Measurements from ENCODE around the gene CEP95.
A peak's percentile ranks its signal among the peaks of the same experiment; 100 is the strongest.

CEP95 gene

GRCh38 chr17:64506201-64506575 lies 589 bp upstream of the CEP95 start, which contains the start of gene DDX5:
DDX5 (minus strand) TSS chr17:64506289; CDS start chr17:64506119, 170 bp downstream.
- TF ChIP-seq JUND (IDR thresholded peaks at IDR 0.05; ENCODE audit: low read depth), result no peak
- in situ Hi-C loops (cut with HindIII; ENCODE audit: low pct_unique_long_range_greater_than_20kb, low sequenced_read_pairs), result no loop called here
- DNase-seq (ENCODE audit: low read depth in 1 of 2, low spot score in 1 of 2), result peak; percentile 92 to 100

GRCh38 chr17:64507413-64507782 lies 621 bp downstream of the CEP95 start:
- in situ Hi-C loops (cut with HindIII; ENCODE audit: low pct_unique_long_range_greater_than_20kb, low sequenced_read_pairs), result no loop called here
- TF ChIP-seq JUND (IDR thresholded peaks at IDR 0.05; ENCODE audit: low read depth), result no peak
- peak; percentile 64 to 86 for DNase-seq (ENCODE audit: low read depth in 1 of 2, low spot score in 1 of 2)

- TF ChIP-seq JUND (IDR thresholded peaks at IDR 0.05; ENCODE audit: low read depth), result no peak
- in situ Hi-C loops (cut with HindIII; ENCODE audit: low pct_unique_long_range_greater_than_20kb, low sequenced_read_pairs), result no loop called here
- DNase-seq (ENCODE audit: low read depth in 1 of 2, low spot score in 1 of 2), result no peak
These were observed 1.9 kb downstream of the CEP95 start for GRCh38 chr17:64508683-64509082.

GRCh38 chr17:64509179-64509578 lies 2.4 kb downstream of the CEP95 start:
- in situ Hi-C loops (cut with HindIII; ENCODE audit: low pct_unique_long_range_greater_than_20kb, low sequenced_read_pairs), result no loop called here
- no peak for TF ChIP-seq JUND (IDR thresholded peaks at IDR 0.05; ENCODE audit: low read depth)
- DNase-seq (ENCODE audit: low read depth in 1 of 2, low spot score in 1 of 2), result no peak

GRCh38 chr17:64515419-64515818 lies 8.6 kb downstream of the CEP95 start:
- no peak for TF ChIP-seq JUND (IDR thresholded peaks at IDR 0.05; ENCODE audit: low read depth)
- in situ Hi-C loops (cut with HindIII; ENCODE audit: low pct_unique_long_range_greater_than_20kb, low sequenced_read_pairs), result no loop called here
- DNase-seq (ENCODE audit: low read depth in 1 of 2, low spot score in 1 of 2), result no peak

- DNase-seq (ENCODE audit: low read depth in 1 of 2, low spot score in 1 of 2), result no peak
- TF ChIP-seq JUND (IDR thresholded peaks at IDR 0.05; ENCODE audit: low read depth), result no peak
- in situ Hi-C loops (cut with HindIII; ENCODE audit: low pct_unique_long_range_greater_than_20kb, low sequenced_read_pairs), result no loop called here
These were observed 9.1 kb downstream of the CEP95 start for GRCh38 chr17:64515829-64516228.

- no peak for DNase-seq (ENCODE audit: low read depth in 1 of 2, low spot score in 1 of 2)
- no peak for TF ChIP-seq JUND (IDR thresholded peaks at IDR 0.05; ENCODE audit: low read depth)
- in situ Hi-C loops (cut with HindIII; ENCODE audit: low pct_unique_long_range_greater_than_20kb, low sequenced_read_pairs), result no loop called here
These were observed 12.8 kb downstream of the CEP95 start for GRCh38 chr17:64519601-64520000.

GRCh38 chr17:64520359-64520758 lies 13.6 kb downstream of the CEP95 start:
- no peak for TF ChIP-seq JUND (IDR thresholded peaks at IDR 0.05; ENCODE audit: low read depth)
- no peak for DNase-seq (ENCODE audit: low read depth in 1 of 2, low spot score in 1 of 2)

GRCh38 chr17:64527914-64528313 lies 21.1 kb downstream of the CEP95 start:
- no peak for TF ChIP-seq JUND (IDR thresholded peaks at IDR 0.05; ENCODE audit: low read depth)
- in situ Hi-C loops (cut with HindIII; ENCODE audit: low pct_unique_long_range_greater_than_20kb, low sequenced_read_pairs), result no loop called here
- DNase-seq (ENCODE audit: low read depth in 1 of 2, low spot score in 1 of 2), result no peak

More at GRCh38 chr17:64520359-64520758, 13.6 kb downstream of the CEP95 start:
- in situ Hi-C loops (cut with HindIII; ENCODE audit: low pct_unique_long_range_greater_than_20kb, low sequenced_read_pairs), result no loop called here

- no peak for DNase-seq (ENCODE audit: low read depth in 1 of 2, low spot score in 1 of 2)
- in situ Hi-C loops (cut with HindIII; ENCODE audit: low pct_unique_long_range_greater_than_20kb, low sequenced_read_pairs), result no loop called here
- no peak for TF ChIP-seq JUND (IDR thresholded peaks at IDR 0.05; ENCODE audit: low read depth)
These were observed 22.4 kb downstream of the CEP95 start for GRCh38 chr17:64529221-64529620.

GRCh38 chr17:64531955-64532371 lies 25.2 kb downstream of the CEP95 start:
- in situ Hi-C loops (cut with HindIII; ENCODE audit: low pct_unique_long_range_greater_than_20kb, low sequenced_read_pairs), result no loop called here
- DNase-seq (ENCODE audit: low read depth in 1 of 2, low spot score in 1 of 2), result no peak
- no peak for TF ChIP-seq JUND (IDR thresholded peaks at IDR 0.05; ENCODE audit: low read depth)

GRCh38 chr17:64532409-64532808 lies 25.6 kb downstream of the CEP95 start:
- TF ChIP-seq JUND (IDR thresholded peaks at IDR 0.05; ENCODE audit: low read depth), result no peak
- in situ Hi-C loops (cut with HindIII; ENCODE audit: low pct_unique_long_range_greater_than_20kb, low sequenced_read_pairs), result no loop called here
- DNase-seq (ENCODE audit: low read depth in 1 of 2, low spot score in 1 of 2), result no peak

- TF ChIP-seq JUND (IDR thresholded peaks at IDR 0.05; ENCODE audit: low read depth), result no peak
- no peak for DNase-seq (ENCODE audit: low read depth in 1 of 2, low spot score in 1 of 2)
- in situ Hi-C loops (cut with HindIII; ENCODE audit: low pct_unique_long_range_greater_than_20kb, low sequenced_read_pairs), result no loop called here
These were observed 27.0 kb downstream of the CEP95 start for GRCh38 chr17:64533784-64534183.

GRCh38 chr17:64534187-64534586 lies 27.4 kb downstream of the CEP95 start:
- in situ Hi-C loops (cut with HindIII; ENCODE audit: low pct_unique_long_range_greater_than_20kb, low sequenced_read_pairs), result no loop called here
- no peak for TF ChIP-seq JUND (IDR thresholded peaks at IDR 0.05; ENCODE audit: low read depth)
- peak in 1 of 2 experiments; percentile 46 for DNase-seq (ENCODE audit: low read depth in 1 of 2, low spot score in 1 of 2)

All from T47D (cell line).